ENCODE results near the gene EPG5. TPM values are rescaled to one million over a fixed set of nuclear protein-coding genes. Genes with fewer than 3 reads are reported as not detected.
A peak's percentile ranks its signal among the peaks of the same experiment; 100 is the strongest.

The EPG5 gene
- polyA plus RNA-seq, 1 of the 3 experiments (the other 2 are of a cell fraction): 13.6 TPM

- no peaks in the 10 kb centered on the region for H3K9me3 ChIP-seq
- H3K27ac ChIP-seq (ENCODE audit: low read depth in 2 of 2, low read length in 1 of 2): peak overlapping the region in 1 of 2 experiments; percentile 86; a peak in 2 of 4 replicates
- H3F3A ChIP-seq (replicated peaks; ENCODE audit: insufficient read depth): peaks cover 83% of the 10 kb centered on the region
- H3K9ac ChIP-seq: 0 out of 2 replicates have a peak overlapping the region, but pooled peaks have one; percentile 1
- H3K4me3 ChIP-seq (ENCODE audit: low read depth in 2 of 2, low read length in 1 of 2): no peak overlapping the region
- H3K79me2 ChIP-seq (ENCODE audit: insufficient read depth): peaks cover 84% of the 10 kb centered on the region
- H3K36me3 ChIP-seq (replicated peaks in 1 of 2; ENCODE audit: control insufficient read depth in 1 of 2, insufficient read depth in 2 of 2, low read length in 1 of 2): peaks cover 15 to 39% of the 10 kb centered on the region in 2 experiments
- CTCF ChIA-PET: no interaction called here
- DNase-seq: no peak
- POLR2A ChIA-PET: no interaction called here
- 99% methylated on average over 2 of the region's 2 CpGs for WGBS (ENCODE audit: low lambda C conversion rate)
- no peaks in the 10 kb centered on the region for H4K20me1 ChIP-seq (ENCODE audit: insufficient read depth)
- H3K4me1 ChIP-seq (ENCODE audit: control insufficient read depth in 1 of 2, insufficient read depth in 2 of 2, low read depth in 1 of 2, low read length in 1 of 2): peaks cover 0 to 77% of the 10 kb centered on the region in 2 experiments; a peak in 3 of 4 replicates
- H3K4me2 ChIP-seq: peak overlapping the region; percentile 58; the same call in 1 of the 2 replicates
- H3K9me2 ChIP-seq: no peaks in the 10 kb centered on the region
- H3K27me3 ChIP-seq (ENCODE audit: insufficient read depth): no peaks in the 10 kb centered on the region
- H2AFZ ChIP-seq (ENCODE audit: low read depth): no peak overlapping the region
- TF ChIP-seq SIN3A (IDR thresholded peaks at IDR 0.05; ENCODE audit: borderline replicate concordance, low read depth, low read length) (no peak), GABPA (IDR thresholded peaks at IDR 0.05; ENCODE audit: low read depth) (no peak), USF1 (IDR thresholded peaks at IDR 0.05; ENCODE audit: borderline replicate concordance, low read depth) (no peak), CHD2 (IDR thresholded peaks at IDR 0.05; ENCODE audit: low read length, partially characterized antibody) (no peak), FOXJ3 (CRISPR knock-in tag; IDR thresholded peaks at IDR 0.05) (no peak), REST (IDR thresholded peaks at IDR 0.05; ENCODE audit: low read depth, low read length) (no peak), NFIC (IDR thresholded peaks at IDR 0.05; ENCODE audit: borderline replicate concordance) (no peak), IRF3 (IDR thresholded peaks at IDR 0.05; ENCODE audit: low read depth, low read length) (no peak), MEF2A (IDR thresholded peaks at IDR 0.05; ENCODE audit: borderline replicate concordance, low read depth) (no peak), YY1 (IDR thresholded peaks at IDR 0.05; ENCODE audit: low read depth) (no peak)
- TF ChIP-seq, protein P1, sequence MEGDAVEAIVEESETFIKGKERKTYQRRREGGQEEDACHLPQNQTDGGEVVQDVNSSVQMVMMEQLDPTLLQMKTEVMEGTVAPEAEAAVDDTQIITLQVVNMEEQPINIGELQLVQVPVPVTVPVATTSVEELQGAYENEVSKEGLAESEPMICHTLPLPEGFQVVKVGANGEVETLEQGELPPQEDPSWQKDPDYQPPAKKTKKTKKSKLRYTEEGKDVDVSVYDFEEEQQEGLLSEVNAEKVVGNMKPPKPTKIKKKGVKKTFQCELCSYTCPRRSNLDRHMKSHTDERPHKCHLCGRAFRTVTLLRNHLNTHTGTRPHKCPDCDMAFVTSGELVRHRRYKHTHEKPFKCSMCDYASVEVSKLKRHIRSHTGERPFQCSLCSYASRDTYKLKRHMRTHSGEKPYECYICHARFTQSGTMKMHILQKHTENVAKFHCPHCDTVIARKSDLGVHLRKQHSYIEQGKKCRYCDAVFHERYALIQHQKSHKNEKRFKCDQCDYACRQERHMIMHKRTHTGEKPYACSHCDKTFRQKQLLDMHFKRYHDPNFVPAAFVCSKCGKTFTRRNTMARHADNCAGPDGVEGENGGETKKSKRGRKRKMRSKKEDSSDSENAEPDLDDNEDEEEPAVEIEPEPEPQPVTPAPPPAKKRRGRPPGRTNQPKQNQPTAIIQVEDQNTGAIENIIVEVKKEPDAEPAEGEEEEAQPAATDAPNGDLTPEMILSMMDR (IDR thresholded peaks at IDR 0.05): no peak
These were observed 9.1 kb downstream of the EPG5 start for GRCh38 chr18:45958027-45958426.

Data from SK-N-SH (cell line).